ENCODE data around the gene FAR1. TPM values are rescaled to one million over a fixed set of nuclear protein-coding genes. Genes with fewer than 3 reads are reported as not detected.

The FAR1 gene
- total and polyA plus RNA-seq, 2 of the 4 experiments (the other 2 are of a cell fraction): 35.3 to 119 TPM

DNA sequence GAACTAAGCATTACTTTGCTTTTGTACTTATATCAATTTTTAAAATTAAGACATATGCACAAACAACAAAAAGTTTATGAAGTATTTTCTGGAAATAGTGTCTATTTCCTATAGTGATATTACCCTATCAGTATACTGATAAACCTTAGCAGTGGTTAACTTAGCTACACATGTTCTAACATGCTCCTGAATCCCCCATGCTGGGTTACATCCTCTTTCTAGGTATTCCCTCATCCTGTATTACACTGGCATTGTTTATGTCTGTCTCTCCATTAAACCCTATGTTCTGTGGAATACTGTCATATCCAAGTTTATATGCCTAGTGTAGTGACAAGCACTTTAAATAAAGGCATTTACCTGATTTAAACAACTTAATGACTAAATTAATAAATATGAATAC, 1.8 kb upstream of the FAR1 start:
- H3K79me1 ChIP-seq (ENCODE audit: low read depth in 1 of 2, low read length in 2 of 2): peaks cover 6 to 17% of the 10 kb centered on the region in 2 experiments; a peak in 2 of 4 replicates
- no peak overlapping the region for H3K4ac ChIP-seq (ENCODE audit: low read depth, low read length)
- H4K5ac ChIP-seq (ENCODE audit: low read depth, low read length): no peak overlapping the region
- no peaks in the 10 kb centered on the region for H3K36me3 ChIP-seq (ENCODE audit: control insufficient read depth, insufficient read depth, low read length)
- in situ Hi-C loops (cut with MboI; ENCODE audit: low sequenced_read_pairs) (no loop called here), dilution Hi-C loops (cut with HindIII; ENCODE audit: low sequenced_read_pairs, unreplicated experiment) (no loop called here), intact Hi-C loops (cut with micrococcal nuclease) (no loop called here)
- DNase-seq: no peak
- H2AFZ ChIP-seq (replicated peaks; ENCODE audit: low read length, poor library complexity): no peak overlapping the region
- no peak overlapping the region for H2AK5ac ChIP-seq (ENCODE audit: low read depth, low read length)
- ATAC-seq (ENCODE audit: low read depth): no peak
- no peak overlapping the region for H2AK9ac ChIP-seq (replicated peaks; ENCODE audit: low read depth, low read length, poor library complexity)
- H2BK5ac ChIP-seq (ENCODE audit: low read depth, low read length, poor library complexity, severe bottlenecking): no peak overlapping the region
- H4K8ac ChIP-seq (ENCODE audit: low read depth in 2 of 2, low read length in 2 of 2): no peak overlapping the region
- H3K9me1 ChIP-seq (ENCODE audit: insufficient read depth, low read length): 0 out of 2 replicates have a peak, but pooled peaks cover 2% of the 10 kb centered on the region
- no peak overlapping the region for H3K4me2 ChIP-seq (ENCODE audit: low read depth, low read length)
- no peak overlapping the region for H4K91ac ChIP-seq (ENCODE audit: insufficient read depth, low read depth, low read length)
- H2BK20ac ChIP-seq (ENCODE audit: low read depth, low read length): no peak overlapping the region
- no peak overlapping the region for H2BK15ac ChIP-seq (ENCODE audit: low read depth, low read length)
- H3K23ac ChIP-seq (ENCODE audit: low read depth, low read length): no peak overlapping the region
- H3K14ac ChIP-seq (replicated peaks; ENCODE audit: low read depth, low read length): no peak overlapping the region
- H3K4me3 ChIP-seq (ENCODE audit: insufficient read depth, low read depth, low read length): no peak overlapping the region
- no peak overlapping the region for H2BK120ac ChIP-seq (ENCODE audit: low read depth, low read length)
- H3K18ac ChIP-seq (ENCODE audit: low read depth, low read length): no peak overlapping the region
- ChIA-PET CTCF (no interaction called here), POLR2A (ENCODE audit: unreplicated experiment) (no interaction called here)
- H3K9me3 ChIP-seq (ENCODE audit: control insufficient read depth, insufficient read depth, low read length): no peaks in the 10 kb centered on the region
- BruUV-seq (replicated peaks): no TSS peak
- TF ChIP-seq FOS (IDR thresholded peaks at IDR 0.05; ENCODE audit: low read depth, low read length) (no peak), MXI1 (IDR thresholded peaks at IDR 0.05; ENCODE audit: borderline replicate concordance, low read depth, low read length) (no peak), RCOR1 (IDR thresholded peaks at IDR 0.05; ENCODE audit: insufficient replicate concordance, low read length) (no peak), CTCF (conservative IDR thresholded peaks at IDR 0.05; ENCODE audit: low read depth, low read length) (no peak), RAD21 (IDR thresholded peaks at IDR 0.05; ENCODE audit: low read length) (no peak), CHD1 (IDR thresholded peaks at IDR 0.05; ENCODE audit: low read depth, low read length) (no peak), RFX5 (IDR thresholded peaks at IDR 0.05; ENCODE audit: low read depth, low read length) (no peak), MAFK (IDR thresholded peaks at IDR 0.05; ENCODE audit: low read depth, low read length) (no peak), MAZ (IDR thresholded peaks at IDR 0.05; ENCODE audit: borderline replicate concordance, low read depth, low read length) (no peak), SMC3 (IDR thresholded peaks at IDR 0.05; ENCODE audit: low read depth, low read length) (no peak), ELK1 (IDR thresholded peaks at IDR 0.05; ENCODE audit: borderline replicate concordance, low read depth, low read length) (no peak), POLR2A (IDR thresholded peaks at IDR 0.05; ENCODE audit: low read depth, low read length) (no peak), BHLHE40 (IDR thresholded peaks at IDR 0.05; ENCODE audit: low read depth, low read length) (no peak), CEBPB (IDR thresholded peaks at IDR 0.05; ENCODE audit: low read depth, low read length) (no peak), NFE2L2 (IDR thresholded peaks at IDR 0.05; ENCODE audit: low read depth, low read length) (no peak)
- TF ChIP-seq, protein P1, sequence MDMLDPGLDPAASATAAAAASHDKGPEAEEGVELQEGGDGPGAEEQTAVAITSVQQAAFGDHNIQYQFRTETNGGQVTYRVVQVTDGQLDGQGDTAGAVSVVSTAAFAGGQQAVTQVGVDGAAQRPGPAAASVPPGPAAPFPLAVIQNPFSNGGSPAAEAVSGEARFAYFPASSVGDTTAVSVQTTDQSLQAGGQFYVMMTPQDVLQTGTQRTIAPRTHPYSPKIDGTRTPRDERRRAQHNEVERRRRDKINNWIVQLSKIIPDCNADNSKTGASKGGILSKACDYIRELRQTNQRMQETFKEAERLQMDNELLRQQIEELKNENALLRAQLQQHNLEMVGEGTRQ (IDR thresholded peaks at IDR 0.05; ENCODE audit: low read depth, low read length): no peak
- H3K9ac ChIP-seq (ENCODE audit: low read depth, low read length): no peak overlapping the region
- H3K4me1 ChIP-seq (ENCODE audit: control insufficient read depth, insufficient read depth, low read length): no peaks in the 10 kb centered on the region
- H4K20me1 ChIP-seq (ENCODE audit: insufficient read depth, low read length): peaks cover 18% of the 10 kb centered on the region; the same call in 1 of the 2 replicates
- no peak overlapping the region for H3K27ac ChIP-seq (ENCODE audit: insufficient read depth, low read length)
- H3K56ac ChIP-seq (ENCODE audit: extremely low read depth, insufficient read depth, low read length): no peak overlapping the region
- H3K27me3 ChIP-seq (ENCODE audit: control insufficient read depth, insufficient read depth, low read length): no peaks in the 10 kb centered on the region
